ENCODE results near the gene MAP3K4. TPM values are rescaled to one million over a fixed set of nuclear protein-coding genes. Genes with fewer than 3 reads are reported as not detected.

Gene MAP3K4
- polyA plus RNA-seq, 3 donors = 3.2 to 12.3 (median 3.5) TPM

DNA sequence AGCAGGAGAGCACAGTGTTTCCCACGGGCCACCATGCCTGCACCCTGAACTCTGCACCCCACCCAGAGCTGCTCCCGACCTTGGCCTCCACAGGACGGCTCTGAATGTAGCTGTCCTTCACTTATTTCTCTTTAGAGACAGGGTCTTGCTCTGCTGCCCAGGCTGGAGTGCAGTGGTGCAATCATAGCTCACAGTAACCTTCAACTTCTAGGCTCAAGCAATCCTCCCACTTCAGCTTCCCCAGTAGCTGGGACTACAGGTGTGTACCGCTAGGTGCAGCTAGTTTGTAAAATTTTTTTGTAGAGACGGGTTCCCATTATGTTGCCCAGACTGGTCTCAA is 151.4 kb downstream of the MAP3K4 start:
- Mint-ChIP-seq H3K27me3 (ENCODE audit: low read depth in 3 of 3) (no peaks in the 10 kb centered on the region), H3K9me3 (peaks cover 0 to 5% (median 0%) of the 10 kb centered on the region in 7 donors), H3K36me3 (peaks cover 5 to 10% of the 10 kb centered on the region in 2 donors), H3K4me3 (no peak overlapping the region), H3K27ac (peak overlapping the region in 2 of 7 donors; percentile 18 to 50), H3K4me1 (no peaks in the 10 kb centered on the region)
- Histone ChIP-seq H2AFZ (ENCODE audit: insufficient read depth, low read depth, low read length, poor library complexity, severe bottlenecking) (no peak overlapping the region), H4K20me1 (ENCODE audit: insufficient read depth, low read length) (no peaks in the 10 kb centered on the region), H3K36me3 (replicated peaks in 1 of 2; ENCODE audit: control insufficient read depth in 1 of 2, insufficient read depth in 2 of 2, low read length in 2 of 2) (no peaks in the 10 kb centered on the region), H3K9ac (ENCODE audit: insufficient read depth, low read length, poor library complexity, severe bottlenecking) (no peak overlapping the region), H3K27me3 (ENCODE audit: control insufficient read depth in 2 of 2, insufficient read depth in 2 of 2, low read length in 2 of 2) (no peaks in the 10 kb centered on the region), H3K27ac (ENCODE audit: low read depth in 1 of 2, low read length in 2 of 2) (no peak overlapping the region), H3K9me3 (replicated peaks in 1 of 2; ENCODE audit: control insufficient read depth in 1 of 2, insufficient read depth in 1 of 2, low read length in 2 of 2) (no peaks in the 10 kb centered on the region), H3K4me3 (replicated peaks in 1 of 3; ENCODE audit: low read depth in 2 of 3, low read length in 3 of 3) (no peak overlapping the region), H3K4me2 (replicated peaks; ENCODE audit: extremely low read depth, low read length, poor library complexity, severe bottlenecking) (no peak overlapping the region), H3K4me1 (ENCODE audit: control insufficient read depth in 1 of 2, insufficient read depth in 2 of 2, low read length in 2 of 2) (no peaks in the 10 kb centered on the region), H3K79me2 (ENCODE audit: insufficient read depth, low read length) (no peaks in the 10 kb centered on the region)
- WGBS (ENCODE audit: insufficient coverage) = 90% methylated on average over 3 of the region's 5 CpGs
- intact Hi-C loops (cut with micrococcal nuclease) = no loop called here
- TF ChIP-seq, protein P1, sequence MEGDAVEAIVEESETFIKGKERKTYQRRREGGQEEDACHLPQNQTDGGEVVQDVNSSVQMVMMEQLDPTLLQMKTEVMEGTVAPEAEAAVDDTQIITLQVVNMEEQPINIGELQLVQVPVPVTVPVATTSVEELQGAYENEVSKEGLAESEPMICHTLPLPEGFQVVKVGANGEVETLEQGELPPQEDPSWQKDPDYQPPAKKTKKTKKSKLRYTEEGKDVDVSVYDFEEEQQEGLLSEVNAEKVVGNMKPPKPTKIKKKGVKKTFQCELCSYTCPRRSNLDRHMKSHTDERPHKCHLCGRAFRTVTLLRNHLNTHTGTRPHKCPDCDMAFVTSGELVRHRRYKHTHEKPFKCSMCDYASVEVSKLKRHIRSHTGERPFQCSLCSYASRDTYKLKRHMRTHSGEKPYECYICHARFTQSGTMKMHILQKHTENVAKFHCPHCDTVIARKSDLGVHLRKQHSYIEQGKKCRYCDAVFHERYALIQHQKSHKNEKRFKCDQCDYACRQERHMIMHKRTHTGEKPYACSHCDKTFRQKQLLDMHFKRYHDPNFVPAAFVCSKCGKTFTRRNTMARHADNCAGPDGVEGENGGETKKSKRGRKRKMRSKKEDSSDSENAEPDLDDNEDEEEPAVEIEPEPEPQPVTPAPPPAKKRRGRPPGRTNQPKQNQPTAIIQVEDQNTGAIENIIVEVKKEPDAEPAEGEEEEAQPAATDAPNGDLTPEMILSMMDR (IDR thresholded peaks at IDR 0.05) = no peak
- no peak for DNase-seq

DNA sequence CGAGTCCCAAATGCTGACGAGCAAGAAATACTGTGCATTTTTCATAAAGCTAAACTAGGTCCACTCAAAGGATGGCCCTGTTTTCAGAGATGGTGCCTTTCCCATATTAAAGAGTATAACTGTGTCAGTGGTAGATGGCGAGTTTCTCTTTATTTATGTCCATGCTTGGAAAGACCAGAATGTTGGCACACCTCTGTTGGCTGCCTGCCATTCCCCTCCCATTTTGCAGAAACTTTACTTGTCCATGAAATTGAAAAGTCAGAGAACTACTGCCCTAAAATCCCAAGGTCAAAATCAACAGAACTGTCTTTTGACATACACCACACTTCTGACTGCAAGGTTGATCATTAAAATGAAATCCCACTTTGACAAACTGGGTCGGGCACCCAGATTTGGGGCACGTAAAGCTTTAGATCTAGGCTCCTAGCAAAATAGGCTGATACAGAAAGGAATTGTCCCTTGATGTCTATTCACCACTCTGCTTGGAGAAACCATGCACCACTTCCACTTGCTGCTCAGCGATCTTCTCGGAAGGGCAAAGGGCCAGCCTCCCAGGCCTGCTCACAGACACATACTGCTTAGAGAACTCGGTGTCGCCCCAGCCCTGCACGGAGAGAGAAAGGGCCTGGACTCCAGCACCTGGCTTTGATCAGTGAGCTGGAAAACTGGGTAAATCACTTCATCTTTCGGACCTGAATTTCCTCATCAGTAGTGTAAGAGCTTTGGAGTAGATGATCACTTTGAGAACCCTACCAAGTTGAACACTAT is 152.3 kb downstream of the MAP3K4 start:
- Mint-ChIP-seq H3K9me3 (peaks cover 0 to 5% (median 0%) of the 10 kb centered on the region in 7 donors), H3K36me3 (peaks cover 5 to 14% of the 10 kb centered on the region in 2 donors), H3K4me3 (no peak overlapping the region), H3K27ac (peak overlapping the region in 3 of 7 donors; percentile 3 to 57 (median 15)), H3K27me3 (ENCODE audit: low read depth in 3 of 3) (no peaks in the 10 kb centered on the region), H3K4me1 (no peaks in the 10 kb centered on the region)
- no peak overlapping the region for H2AFZ ChIP-seq (ENCODE audit: insufficient read depth, low read depth, low read length, poor library complexity, severe bottlenecking)
- H3K9ac ChIP-seq (ENCODE audit: insufficient read depth, low read length, poor library complexity, severe bottlenecking) = no peak overlapping the region
- no peak for DNase-seq
- no peaks in the 10 kb centered on the region for H3K79me2 ChIP-seq (ENCODE audit: insufficient read depth, low read length)
- H3K4me3 ChIP-seq (replicated peaks in 1 of 3; ENCODE audit: low read depth in 2 of 3, low read length in 3 of 3) = no peak overlapping the region
- intact Hi-C loops (cut with micrococcal nuclease) = no loop called here
- H3K9me3 ChIP-seq (replicated peaks in 1 of 2; ENCODE audit: control insufficient read depth in 1 of 2, insufficient read depth in 1 of 2, low read length in 2 of 2) = no peaks in the 10 kb centered on the region
- no peaks in the 10 kb centered on the region for H4K20me1 ChIP-seq (ENCODE audit: insufficient read depth, low read length)
- TF ChIP-seq, protein P1 (IDR thresholded peaks at IDR 0.05) = no peak
- WGBS (ENCODE audit: insufficient coverage) = 100% methylated on average over 4 of the region's 11 CpGs
- H3K27me3 ChIP-seq (ENCODE audit: control insufficient read depth in 2 of 2, insufficient read depth in 2 of 2, low read length in 2 of 2) = no peaks in the 10 kb centered on the region
- no peaks in the 10 kb centered on the region for H3K4me1 ChIP-seq (ENCODE audit: control insufficient read depth in 1 of 2, insufficient read depth in 2 of 2, low read length in 2 of 2)
- no peak overlapping the region for H3K4me2 ChIP-seq (replicated peaks; ENCODE audit: extremely low read depth, low read length, poor library complexity, severe bottlenecking)
- no peak overlapping the region for H3K27ac ChIP-seq (ENCODE audit: low read depth in 1 of 2, low read length in 2 of 2)
- no peaks in the 10 kb centered on the region for H3K36me3 ChIP-seq (replicated peaks in 1 of 2; ENCODE audit: control insufficient read depth in 1 of 2, insufficient read depth in 2 of 2, low read length in 2 of 2)

Data from CD14-positive monocyte (primary cell).